NCI-H2107 (cell line): Measurements from ENCODE around the gene LAG3.
A peak's percentile ranks its signal among the peaks of the same experiment; 100 is the strongest.

Experiments used
- DNase-seq: peaks from one replicate; lab custom pipeline; 2025; lab: John Stamatoyannopoulos, UW

LAG3 gene

DNA sequence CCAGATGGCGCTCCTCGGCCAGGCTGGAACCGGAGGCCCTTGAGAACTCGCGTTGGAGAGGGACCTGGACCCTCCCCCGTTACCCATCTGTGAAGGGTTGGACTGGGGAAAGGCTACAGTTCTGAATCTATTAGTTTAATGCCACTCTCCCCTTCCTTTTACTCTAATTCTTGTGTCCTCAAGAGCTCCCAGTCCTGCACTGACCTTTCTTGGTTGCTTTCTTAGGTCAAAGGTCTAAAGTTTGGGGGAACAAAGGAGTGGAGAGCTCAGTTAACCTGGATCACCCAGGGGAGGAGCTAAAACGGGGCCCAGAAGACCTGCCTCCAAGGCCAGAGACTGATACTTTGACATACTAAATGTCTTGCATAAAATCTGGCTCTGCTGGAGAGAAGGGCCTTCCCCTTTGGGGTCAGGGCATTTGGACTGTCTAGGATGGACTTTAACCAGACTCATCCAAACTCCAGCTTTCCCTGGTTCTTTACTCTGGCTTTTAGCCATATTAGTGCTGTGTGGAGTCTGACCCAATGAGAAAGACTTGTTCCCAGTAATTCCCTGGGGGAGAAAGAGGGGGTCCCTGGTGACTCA is 18.5 kb upstream of the LAG3 start:
- no peak for DNase-seq

DNA sequence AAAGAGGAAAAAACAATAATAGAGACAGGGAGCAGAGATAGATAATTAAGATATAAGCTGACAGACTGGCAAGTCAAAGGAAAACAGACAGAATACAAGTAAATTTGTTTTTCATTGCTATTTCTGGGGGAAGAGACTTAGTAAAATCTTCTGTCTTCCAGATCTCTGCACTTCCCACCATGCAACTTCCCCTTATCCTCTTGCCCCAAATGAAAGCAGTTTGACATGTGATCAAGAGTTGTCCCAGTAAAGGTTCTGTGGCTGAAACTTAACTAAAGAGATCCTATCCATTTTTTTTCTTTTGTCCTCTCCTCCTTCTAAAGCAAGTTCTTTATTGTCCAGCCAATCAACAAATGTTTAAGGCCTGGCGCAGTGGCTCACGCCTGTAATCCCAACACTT is 17.9 kb upstream of the LAG3 start:
- no peak for DNase-seq

DNA sequence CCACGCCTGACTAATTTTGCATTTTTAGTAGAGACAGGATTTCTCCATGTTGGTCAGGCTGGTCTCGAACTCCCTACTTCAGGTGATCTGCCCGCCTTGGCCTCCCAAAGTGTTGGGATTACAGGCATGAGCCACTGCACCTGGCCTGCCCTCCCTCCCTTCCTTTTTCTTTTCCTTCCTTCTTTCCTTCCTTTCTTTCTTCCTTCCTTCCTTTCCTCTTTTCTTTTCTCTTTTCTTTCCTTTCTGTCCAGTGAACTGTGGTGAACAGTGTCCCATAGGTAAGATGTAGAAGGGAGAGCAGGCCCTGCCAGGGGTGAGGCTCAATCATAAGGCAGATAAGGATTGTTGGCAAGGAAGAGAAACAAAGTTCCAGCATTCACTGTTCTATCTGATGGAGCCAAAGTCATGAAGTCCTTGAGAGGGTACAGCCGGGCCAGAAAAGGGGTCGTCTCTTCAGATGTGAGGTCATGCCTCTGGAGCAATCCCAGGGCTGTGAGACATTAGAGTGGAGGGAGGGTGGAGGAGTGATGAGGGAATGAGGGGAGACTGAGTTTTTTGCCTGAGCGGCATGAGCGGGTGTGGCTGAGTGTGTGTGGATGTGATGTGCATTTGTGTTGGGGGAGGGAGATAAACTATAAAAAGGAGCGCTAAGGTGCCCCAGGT is 15.2 kb upstream of the LAG3 start:
- DNase-seq: no peak

DNA sequence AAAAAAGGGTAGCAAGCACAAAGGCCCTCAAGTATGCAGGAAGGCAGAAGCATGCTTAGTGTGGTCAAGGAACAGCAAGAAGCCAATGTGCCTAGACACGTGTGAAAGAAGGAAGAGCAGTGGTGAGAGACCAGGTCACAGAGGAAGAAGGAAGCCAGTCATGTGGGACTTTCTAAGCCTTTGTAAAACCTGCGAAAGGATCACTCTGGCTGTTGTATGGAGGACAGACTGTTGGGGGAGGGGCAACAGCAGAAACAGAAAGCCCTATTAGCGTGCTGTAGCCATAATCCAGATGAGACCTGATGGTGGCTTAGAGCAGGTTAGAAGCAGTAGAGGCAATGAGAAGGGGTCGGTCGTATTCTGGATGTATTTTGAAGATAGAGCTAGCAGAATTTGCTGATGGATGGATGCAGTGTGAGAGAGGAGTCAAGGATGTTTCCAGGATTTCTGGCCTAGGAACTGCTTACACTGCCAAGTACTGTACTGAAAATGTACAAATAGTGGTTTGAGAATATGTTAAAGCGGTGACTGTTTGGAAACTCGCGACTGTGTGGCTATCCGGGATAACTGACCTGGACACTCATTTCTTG is 13.7 kb upstream of the LAG3 start:
- DNase-seq: no peak

DNA sequence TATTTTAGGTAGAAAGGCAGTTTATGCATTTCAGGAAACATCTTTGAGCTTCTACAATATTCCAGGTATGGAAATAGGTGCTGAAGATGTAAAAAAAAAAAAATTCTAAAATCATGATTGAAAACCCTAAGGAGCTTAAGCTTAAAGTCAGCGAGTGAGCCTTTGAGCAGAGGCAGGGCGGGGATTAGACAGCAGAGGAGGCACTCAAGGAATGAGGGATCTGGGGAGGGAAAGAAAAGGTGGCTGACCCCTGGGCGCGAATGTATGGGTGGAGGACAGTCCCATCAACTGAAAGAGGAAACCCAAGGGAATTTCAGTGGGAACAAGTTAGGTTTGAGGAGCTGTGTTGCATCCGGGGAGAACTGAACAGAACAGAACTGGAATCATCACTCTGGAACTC is 12.6 kb upstream of the LAG3 start:
- DNase-seq: no peak

DNA sequence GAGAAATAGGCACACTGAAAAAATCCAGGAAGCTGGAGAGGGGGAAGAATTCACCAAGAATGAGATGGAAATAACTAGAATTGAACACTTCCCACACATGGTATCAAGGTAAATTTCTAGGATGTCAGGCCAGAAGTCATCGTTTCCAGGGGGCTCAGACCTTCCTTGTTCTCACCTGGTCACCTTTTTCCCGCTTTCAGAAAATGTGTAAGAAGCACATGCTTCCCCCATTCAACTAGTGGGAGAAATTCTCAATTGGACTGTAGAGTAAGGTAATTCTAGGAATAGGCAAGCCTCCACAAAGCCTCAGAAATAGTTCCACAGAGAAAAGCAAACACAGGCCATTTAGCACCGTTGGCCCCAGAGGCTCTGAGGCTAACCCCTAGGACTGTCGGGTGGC is 8.9 kb upstream of the LAG3 start:
- no peak for DNase-seq

DNA sequence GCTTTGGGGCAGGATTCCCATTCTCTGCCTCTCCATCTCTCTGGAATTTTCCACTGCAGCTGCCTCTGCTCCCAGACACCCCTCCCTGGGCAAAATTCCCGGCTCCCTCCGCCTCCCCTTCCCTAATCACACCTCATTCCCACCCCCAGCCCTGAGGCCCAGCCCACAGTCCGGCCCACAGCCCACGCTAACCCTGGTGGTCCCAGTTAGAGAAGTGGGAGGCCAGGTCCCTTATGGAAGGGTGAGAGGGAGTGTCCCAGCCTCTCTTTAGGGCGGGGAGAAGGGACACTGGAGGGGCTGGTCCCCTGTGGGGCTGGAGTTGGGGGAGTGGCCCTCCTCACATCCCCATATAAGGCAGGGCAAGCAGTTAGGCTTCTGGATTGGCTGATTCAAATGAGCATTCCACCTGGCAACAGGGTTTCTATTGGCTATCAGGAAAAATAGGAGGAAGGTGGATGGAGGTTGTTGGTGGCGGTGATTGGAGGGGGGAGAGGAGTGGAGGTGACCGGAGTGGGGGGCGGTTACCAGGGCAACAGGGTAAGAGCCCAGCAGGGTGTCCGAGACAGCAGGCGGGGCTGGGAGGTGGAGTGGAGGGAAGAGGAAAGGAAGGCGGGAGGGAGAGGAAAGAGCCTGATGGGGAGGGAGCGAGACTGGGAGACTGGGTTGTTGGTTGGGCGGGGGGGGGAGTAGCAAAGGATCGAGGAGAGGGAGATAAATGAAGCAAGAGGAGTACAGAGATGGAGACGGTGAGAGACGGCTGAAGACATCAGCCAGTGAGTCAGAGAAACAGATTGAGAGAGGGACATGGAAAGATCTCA is 8.1 kb upstream of the LAG3 start:
- peak; percentile 97 for DNase-seq

DNA sequence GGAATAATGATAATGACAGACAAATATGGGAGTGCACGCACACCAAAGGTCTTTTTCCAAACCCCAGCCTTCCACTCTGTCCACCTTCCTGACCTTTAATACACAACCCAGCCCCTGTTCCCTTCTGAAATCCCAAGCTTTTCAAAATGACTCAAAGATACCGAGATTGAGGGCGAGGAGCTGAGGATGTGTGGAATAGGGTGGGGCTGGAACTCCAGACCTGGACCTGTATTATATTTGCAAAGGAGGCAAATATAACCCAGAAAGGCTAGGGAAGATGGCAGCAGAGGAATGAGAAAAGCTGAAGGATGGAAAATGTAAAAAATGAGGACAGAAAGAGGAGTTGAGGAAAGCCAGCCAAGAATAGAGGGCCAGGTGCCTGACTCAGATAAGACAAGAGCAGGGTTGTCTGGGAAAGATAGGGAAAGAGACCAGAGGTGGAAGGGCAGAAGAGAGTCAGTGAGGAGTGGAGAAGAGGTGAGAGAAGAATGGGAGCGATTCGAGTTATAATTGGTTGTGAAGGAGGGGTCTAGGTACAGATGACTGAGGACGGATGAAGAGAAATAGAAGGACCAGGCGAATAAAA is 7.2 kb upstream of the LAG3 start:
- no peak for DNase-seq

DNA sequence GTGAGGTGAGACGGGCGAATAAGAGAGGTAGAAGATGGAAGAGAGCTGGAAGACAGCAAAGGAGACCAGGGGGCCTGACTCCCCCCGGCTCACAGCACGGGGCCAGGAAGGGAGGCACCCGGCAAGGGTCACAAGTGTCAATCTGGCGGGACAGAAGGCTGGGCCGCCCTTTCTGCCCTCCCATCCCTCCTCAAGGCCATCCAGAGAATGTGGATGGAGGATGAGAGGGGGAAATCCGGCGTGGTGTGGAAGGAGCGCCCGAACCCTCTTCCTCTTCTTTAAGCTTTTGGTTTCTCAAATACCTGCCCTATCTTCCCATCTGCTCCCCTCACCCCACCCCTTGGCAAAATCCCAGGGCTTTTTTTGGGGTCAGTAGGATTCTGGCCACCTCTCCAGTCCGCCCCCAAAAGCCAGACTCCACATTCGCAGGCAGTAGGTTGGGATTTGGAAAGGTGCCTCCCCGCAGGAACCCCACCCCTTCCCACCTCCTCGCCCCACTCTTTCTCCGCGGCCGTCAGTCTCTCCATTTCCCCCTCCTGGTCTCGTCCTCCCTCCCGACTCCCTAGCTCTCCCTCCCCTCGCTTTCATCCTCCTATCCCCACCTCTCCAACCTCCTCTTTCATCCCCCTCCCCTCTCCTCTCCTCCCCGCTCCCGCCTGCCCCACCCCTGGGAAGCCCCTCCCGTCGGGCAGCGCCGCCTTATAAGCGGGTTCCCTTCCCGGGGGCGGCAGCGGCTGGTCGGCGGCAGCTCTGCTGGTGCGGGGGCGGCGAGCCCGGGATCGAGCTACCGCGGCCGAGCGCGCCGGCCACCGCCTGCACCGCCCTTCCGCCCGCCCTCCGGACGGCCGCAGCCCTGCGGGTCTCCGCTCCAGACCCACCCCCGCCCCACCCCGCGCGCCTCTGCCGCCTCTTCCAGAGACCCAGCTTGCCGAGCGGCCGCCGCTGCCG is 6.4 kb upstream of the LAG3 start, which contains the start of gene PTMS:
Gene PTMS, plus strand, starts transcription at position 730 of the 948 bp plus-strand sequence. CDS start 343 bp downstream, outside the sequence.
- DNase-seq: peak; percentile 76

DNA sequence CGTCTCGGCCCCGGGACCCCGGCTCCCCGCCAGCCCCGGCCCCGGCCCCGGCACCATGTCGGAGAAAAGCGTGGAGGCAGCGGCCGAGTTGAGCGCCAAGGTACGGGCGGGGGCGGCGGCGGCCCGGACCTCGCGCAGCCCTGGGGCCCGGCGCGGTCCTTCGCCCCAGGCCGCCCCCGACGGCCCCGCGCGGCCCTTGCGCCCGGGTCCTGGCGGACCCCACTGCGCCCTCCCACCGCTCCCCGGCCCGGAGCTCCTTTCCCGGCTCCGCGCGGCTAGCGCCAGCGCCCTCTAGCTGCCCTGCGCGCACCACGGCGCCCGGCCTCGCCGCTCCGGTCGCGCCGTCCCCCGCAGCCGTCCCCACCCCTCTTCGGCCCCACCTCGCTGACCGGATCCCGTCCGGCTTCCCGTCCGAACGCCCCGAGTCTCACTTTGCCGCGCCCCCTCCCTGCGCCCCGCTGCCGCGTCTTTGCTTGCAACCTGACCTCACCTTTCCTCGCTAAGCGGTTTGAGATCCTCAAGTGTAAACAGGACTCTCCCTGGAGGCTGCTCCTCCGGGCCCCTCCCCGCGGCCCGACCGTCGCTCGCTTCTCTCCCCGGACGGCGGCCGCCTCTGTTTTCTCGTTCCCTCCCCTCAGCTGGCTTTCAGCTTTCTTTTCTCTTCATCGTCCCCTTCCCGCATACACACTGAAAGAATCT is 5.5 kb upstream of the LAG3 start:
- DNase-seq: peak; percentile 75

DNA sequence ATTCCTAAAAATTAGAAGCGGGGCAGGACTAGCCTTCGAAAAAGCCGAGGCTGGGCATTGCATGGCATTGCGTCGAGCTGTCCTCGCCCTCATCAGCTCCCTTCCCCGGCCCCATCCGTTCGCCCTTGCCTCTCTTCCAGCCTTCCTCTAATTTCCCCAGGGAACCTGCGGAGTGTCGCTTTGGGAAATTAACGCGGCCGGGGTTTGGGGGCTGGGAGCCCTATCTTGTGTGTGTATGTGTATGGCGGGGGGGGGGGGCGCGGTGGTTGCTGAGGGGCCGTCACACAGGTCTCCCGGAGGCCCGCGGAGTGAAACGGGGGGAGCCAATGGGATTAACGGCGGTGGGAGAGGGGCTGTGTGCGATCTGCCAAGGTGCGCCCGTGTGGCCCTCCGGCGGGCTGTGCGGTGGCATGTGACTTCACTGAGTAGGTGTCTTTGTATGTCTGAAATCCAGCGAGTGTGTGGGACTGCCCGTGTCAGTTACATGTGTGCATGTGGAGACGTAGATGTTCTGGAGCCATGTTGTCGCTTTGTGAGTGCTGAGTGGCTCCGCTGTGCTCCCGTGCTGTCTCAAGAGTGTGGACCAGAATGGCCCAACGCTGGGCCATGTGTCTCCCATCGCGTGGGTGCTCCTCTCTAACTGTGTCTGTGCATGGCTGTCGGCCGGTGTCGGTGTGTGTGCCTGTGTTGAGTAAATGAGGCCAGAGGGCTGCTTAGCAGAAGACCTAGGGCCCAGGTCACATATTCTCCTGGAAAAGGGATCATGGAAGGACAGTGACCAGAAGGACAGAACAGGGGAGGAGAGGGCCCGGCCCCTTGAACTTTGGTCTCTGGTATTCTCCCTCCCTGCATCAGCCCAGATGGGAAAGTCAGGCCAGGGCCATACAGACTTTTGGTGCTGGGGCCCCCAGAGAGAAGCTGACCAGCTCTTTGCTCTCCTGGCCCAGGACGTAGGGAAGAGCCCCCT is 4.7 kb upstream of the LAG3 start:
- no peak for DNase-seq

DNA sequence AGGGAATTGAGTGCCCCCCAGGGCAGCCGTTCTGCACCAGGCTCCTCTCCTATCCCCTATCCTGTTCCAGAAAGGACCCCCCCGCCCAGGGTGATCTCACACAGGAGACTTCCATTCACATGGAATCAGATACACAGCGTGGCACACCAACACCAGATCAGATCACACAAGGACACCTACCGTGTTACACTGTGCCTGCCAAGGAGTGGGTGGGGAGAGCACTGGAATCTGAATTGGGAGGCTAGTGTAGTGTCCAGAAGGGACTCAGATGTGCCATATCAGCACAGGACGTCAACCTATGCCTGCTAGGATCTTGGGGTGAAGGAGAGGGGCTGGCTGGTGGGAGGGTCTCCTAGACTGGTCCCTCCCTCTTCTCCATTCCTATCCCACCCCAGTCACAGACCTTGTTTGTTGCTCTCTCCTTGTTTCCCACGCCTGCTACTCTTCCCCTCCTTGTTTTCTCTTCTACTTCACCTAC is 3.8 kb upstream of the LAG3 start:
- no peak for DNase-seq

DNA sequence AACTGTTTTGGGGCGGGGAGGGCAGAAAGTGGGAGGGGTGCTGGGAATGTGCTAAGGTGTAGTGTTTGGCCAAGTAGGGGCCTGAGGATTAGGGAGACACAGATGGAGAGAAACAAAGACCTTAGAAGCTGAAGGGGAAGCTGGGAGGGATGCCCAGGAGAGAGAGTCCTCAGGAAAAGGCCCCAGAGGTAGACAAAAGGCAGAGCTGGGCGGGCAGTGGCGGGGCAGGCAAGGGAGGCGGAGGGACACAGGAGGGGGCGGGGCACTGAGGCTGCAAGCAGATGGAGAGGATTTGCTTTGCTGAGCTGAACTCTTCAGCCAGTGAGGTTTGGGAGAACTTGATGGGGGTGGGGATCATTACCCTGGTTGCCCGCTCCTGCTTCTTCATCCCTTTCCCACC is 3.3 kb upstream of the LAG3 start:
- peak; percentile 16 for DNase-seq

DNA sequence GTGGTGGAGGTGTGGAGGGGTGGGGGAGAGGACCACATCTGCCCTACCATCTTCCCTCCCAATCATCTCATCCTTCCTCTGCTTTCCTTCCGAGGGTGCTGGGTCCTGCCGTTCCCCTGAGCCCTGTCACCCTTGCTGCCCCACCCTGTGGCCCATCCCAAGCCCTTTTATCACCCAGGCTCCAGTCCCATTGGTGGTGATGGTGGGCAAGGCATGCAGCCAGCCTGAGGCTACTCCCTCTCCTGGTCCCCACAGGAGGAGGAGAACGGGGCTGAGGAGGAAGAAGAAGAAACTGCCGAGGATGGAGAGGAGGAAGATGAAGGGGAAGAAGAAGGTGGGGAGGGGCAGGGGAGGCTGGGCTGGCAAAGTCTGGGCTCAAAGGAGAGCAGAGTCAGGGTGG is 2.7 kb upstream of the LAG3 start:
- no peak for DNase-seq

DNA sequence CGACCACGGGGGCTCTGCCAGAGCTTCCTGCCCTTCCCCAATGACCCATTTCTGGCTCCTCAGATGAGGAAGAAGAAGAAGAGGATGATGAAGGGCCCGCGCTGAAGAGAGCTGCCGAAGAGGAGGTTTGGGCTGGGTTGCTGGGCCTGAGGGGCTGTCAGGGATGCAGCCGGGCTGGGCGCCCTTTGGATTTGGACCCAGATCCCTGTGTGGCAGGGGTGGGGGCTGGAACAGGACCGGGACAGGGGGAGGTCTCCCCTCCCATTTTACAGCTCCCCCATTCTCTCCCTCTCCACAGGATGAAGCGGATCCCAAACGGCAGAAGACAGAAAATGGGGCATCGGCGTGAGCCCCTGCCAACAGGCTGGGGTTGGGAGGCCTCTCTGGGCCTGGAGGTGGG is 2.2 kb upstream of the LAG3 start:
- DNase-seq: no peak

DNA sequence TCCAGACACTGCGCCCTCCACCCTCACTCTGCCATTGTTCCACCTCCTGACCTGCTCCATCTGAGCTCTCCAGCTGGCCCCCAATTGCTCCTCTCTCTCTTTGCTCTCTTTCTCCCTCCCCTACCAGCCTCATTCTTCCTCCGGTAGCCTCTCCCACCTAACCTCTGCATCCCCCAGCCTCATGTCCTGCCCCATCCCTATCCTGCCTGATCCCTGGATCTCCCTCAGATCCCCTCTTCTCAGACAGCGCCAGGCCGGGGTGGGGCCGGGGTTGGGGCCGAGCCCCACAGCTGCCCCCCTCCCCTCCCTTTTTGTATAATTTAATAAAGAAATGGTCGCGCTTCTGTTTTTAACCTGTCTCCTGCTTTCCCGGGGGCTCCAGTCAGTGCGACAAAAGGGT is 1.7 kb upstream of the LAG3 start:
- no peak for DNase-seq

DNA sequence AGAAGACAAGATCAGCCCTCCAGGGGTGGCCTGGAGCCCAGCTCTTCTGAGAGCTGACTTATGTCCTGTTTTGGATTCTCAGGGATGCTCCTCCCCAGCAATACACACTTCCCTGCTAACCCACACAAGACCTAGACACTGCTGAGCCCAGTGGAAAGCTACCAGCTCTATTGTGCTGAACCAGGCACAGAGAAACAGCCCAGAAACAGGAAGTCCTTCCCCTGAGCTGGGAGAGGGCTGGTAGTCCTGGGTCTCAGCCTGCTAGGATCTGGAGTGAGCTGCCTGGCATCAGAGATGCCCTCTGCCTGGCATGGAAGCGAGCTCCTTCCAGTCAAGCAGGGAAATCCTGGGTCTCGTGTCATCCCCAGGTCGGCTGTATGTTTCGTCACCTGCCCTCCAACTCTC is 1.2 kb upstream of the LAG3 start:
- DNase-seq: no peak

DNA sequence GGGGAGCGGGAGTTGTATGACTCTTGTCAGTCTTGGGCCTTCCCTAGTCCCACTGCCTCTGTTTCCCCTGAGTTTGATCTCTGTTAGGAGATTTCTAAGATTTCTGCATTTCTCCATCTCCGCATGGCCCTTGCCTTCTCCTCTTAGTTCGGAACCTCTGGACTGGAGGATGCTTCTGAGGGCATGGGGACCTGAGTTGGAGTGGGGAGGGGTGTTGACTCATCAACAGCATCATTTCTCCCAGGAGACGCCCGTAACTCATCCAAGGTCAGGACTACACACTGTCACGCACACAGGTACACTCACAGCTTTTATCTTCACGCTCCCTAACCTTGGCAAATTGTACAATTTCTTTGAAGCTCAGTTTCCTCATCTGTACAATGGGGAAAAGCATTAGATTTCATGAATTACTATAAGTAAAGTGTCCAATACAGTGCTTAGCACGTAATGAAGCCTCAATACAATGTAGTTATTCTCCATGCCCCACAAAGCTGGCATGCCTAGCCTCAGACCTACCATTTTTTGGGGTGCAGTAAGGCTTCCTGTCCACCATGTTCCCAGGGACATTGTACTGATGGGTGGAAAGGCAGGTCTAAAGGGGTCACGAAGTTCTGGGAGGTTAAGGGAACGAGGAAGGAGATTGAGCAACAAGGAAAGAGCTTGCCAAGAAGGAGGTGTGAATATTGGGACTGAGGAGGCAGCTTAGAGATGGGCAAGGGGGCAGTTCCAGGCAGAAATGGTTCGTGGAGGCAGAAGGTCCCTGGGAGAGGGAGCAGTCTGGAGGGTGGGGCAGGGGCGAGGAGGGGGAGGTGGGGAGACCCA is 600 bp upstream of the LAG3 start:
- no peak for DNase-seq
